ENCODE results near the gene SLC4A11. TPM values are rescaled to one million over a fixed set of nuclear protein-coding genes. Genes with fewer than 3 reads are reported as not detected.

SLC4A11 gene
- total and polyA plus RNA-seq, 2 experiments from 2014 or later: 14.8 to 17.1 TPM

DNA sequence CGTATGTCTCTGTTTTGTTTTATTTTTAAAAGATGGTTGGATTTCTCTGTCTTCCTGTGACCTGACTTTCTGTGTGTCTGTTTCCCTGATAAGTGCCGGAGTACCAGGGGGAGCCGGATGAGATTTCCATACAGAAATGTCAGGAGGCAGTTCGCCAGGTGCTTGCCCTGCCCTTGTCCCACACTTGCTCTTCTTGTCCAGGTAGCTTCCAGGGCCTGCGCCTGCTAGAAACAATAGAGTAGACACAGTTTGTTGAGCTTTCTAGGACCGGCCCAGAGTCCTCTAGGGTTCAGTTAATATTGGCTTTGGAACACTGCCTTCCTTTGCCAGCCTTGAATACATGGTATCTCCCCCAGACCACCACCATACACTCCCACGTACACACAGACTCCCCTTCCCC lies 25.8 kb downstream of the SLC4A11 start:
- peaks cover 7% of the 10 kb centered on the region; the same call in 1 of the 2 replicates for H3K36me3 ChIP-seq (ENCODE audit: insufficient read depth)
- no peak for ATAC-seq

More for the DNA sequence above, 25.8 kb downstream of the SLC4A11 start:
- 0 out of 2 replicates have a peak, but pooled peaks cover 8% of the 10 kb centered on the region for H3K4me1 ChIP-seq (ENCODE audit: insufficient read depth)
- DNase-seq (ENCODE audit: low spot score): no peak
- H3K27ac Mint-ChIP-seq: no peak overlapping the region
- H3K27me3 Mint-ChIP-seq (ENCODE audit: insufficient read depth, low read depth, poor library complexity): peaks cover 4% of the 10 kb centered on the region
- H3K4me3 Mint-ChIP-seq: no peak overlapping the region
- TF ChIP-seq JUNB (IDR thresholded peaks at IDR 0.05; ENCODE audit: unreplicated experiment) (no peak), POLR2AphosphoS5 (IDR thresholded peaks at IDR 0.05; ENCODE audit: low read depth) (no peak), ZNF114 (CRISPR knock-in tag; IDR thresholded peaks at IDR 0.05) (no peak), CREB1 (CRISPR knock-in tag; IDR thresholded peaks at IDR 0.05; ENCODE audit: low read depth) (no peak), ZNF331 (CRISPR knock-in tag; IDR thresholded peaks at IDR 0.05; ENCODE audit: low read depth) (no peak), EZH2phosphoT487 (IDR thresholded peaks at IDR 0.05; ENCODE audit: unreplicated experiment) (no peak), NANOG (IDR thresholded peaks at IDR 0.05; ENCODE audit: borderline replicate concordance) (no peak), STAT1 (IDR thresholded peaks at IDR 0.05; ENCODE audit: unreplicated experiment) (no peak), EZH2 (IDR thresholded peaks at IDR 0.05; ENCODE audit: low read depth, unreplicated experiment) (no peak)
- TF ChIP-seq, protein P1, sequence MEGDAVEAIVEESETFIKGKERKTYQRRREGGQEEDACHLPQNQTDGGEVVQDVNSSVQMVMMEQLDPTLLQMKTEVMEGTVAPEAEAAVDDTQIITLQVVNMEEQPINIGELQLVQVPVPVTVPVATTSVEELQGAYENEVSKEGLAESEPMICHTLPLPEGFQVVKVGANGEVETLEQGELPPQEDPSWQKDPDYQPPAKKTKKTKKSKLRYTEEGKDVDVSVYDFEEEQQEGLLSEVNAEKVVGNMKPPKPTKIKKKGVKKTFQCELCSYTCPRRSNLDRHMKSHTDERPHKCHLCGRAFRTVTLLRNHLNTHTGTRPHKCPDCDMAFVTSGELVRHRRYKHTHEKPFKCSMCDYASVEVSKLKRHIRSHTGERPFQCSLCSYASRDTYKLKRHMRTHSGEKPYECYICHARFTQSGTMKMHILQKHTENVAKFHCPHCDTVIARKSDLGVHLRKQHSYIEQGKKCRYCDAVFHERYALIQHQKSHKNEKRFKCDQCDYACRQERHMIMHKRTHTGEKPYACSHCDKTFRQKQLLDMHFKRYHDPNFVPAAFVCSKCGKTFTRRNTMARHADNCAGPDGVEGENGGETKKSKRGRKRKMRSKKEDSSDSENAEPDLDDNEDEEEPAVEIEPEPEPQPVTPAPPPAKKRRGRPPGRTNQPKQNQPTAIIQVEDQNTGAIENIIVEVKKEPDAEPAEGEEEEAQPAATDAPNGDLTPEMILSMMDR (conservative IDR thresholded peaks at IDR 0.05; ENCODE audit: low read depth in 2 of 2): no peak
- TF ChIP-seq, protein P2, sequence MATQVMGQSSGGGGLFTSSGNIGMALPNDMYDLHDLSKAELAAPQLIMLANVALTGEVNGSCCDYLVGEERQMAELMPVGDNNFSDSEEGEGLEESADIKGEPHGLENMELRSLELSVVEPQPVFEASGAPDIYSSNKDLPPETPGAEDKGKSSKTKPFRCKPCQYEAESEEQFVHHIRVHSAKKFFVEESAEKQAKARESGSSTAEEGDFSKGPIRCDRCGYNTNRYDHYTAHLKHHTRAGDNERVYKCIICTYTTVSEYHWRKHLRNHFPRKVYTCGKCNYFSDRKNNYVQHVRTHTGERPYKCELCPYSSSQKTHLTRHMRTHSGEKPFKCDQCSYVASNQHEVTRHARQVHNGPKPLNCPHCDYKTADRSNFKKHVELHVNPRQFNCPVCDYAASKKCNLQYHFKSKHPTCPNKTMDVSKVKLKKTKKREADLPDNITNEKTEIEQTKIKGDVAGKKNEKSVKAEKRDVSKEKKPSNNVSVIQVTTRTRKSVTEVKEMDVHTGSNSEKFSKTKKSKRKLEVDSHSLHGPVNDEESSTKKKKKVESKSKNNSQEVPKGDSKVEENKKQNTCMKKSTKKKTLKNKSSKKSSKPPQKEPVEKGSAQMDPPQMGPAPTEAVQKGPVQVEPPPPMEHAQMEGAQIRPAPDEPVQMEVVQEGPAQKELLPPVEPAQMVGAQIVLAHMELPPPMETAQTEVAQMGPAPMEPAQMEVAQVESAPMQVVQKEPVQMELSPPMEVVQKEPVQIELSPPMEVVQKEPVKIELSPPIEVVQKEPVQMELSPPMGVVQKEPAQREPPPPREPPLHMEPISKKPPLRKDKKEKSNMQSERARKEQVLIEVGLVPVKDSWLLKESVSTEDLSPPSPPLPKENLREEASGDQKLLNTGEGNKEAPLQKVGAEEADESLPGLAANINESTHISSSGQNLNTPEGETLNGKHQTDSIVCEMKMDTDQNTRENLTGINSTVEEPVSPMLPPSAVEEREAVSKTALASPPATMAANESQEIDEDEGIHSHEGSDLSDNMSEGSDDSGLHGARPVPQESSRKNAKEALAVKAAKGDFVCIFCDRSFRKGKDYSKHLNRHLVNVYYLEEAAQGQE (IDR thresholded peaks at IDR 0.05; ENCODE audit: unreplicated experiment): no peak
- TF ChIP-seq, protein P3, sequence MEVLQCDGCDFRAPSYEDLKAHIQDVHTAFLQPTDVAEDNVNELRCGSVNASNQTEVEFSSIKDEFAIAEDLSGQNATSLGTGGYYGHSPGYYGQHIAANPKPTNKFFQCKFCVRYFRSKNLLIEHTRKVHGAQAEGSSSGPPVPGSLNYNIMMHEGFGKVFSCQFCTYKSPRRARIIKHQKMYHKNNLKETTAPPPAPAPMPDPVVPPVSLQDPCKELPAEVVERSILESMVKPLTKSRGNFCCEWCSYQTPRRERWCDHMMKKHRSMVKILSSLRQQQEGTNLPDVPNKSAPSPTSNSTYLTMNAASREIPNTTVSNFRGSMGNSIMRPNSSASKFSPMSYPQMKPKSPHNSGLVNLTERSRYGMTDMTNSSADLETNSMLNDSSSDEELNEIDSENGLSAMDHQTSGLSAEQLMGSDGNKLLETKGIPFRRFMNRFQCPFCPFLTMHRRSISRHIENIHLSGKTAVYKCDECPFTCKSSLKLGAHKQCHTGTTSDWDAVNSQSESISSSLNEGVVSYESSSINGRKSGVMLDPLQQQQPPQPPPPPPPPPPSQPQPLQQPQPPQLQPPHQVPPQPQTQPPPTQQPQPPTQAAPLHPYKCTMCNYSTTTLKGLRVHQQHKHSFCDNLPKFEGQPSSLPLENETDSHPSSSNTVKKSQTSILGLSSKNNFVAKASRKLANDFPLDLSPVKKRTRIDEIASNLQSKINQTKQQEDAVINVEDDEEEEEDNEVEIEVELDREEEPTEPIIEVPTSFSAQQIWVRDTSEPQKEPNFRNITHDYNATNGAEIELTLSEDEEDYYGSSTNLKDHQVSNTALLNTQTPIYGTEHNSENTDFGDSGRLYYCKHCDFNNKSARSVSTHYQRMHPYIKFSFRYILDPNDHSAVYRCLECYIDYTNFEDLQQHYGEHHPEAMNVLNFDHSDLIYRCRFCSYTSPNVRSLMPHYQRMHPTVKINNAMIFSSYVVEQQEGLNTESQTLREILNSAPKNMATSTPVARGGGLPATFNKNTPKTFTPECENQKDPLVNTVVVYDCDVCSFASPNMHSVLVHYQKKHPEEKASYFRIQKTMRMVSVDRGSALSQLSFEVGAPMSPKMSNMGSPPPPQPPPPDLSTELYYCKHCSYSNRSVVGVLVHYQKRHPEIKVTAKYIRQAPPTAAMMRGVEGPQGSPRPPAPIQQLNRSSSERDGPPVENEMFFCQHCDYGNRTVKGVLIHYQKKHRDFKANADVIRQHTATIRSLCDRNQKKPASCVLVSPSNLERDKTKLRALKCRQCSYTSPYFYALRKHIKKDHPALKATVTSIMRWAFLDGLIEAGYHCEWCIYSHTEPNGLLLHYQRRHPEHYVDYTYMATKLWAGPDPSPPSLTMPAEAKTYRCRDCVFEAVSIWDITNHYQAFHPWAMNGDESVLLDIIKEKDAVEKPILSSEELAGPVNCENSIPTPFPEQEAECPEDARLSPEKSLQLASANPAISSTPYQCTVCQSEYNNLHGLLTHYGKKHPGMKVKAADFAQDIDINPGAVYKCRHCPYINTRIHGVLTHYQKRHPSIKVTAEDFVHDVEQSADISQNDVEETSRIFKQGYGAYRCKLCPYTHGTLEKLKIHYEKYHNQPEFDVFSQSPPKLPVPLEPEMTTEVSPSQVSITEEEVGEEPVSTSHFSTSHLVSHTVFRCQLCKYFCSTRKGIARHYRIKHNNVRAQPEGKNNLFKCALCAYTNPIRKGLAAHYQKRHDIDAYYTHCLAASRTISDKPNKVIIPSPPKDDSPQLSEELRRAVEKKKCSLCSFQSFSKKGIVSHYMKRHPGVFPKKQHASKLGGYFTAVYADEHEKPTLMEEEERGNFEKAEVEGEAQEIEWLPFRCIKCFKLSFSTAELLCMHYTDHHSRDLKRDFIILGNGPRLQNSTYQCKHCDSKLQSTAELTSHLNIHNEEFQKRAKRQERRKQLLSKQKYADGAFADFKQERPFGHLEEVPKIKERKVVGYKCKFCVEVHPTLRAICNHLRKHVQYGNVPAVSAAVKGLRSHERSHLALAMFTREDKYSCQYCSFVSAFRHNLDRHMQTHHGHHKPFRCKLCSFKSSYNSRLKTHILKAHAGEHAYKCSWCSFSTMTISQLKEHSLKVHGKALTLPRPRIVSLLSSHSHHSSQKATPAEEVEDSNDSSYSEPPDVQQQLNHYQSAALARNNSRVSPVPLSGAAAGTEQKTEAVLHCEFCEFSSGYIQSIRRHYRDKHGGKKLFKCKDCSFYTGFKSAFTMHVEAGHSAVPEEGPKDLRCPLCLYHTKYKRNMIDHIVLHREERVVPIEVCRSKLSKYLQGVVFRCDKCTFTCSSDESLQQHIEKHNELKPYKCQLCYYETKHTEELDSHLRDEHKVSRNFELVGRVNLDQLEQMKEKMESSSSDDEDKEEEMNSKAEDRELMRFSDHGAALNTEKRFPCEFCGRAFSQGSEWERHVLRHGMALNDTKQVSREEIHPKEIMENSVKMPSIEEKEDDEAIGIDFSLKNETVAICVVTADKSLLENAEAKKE (CRISPR knock-in tag; IDR thresholded peaks at IDR 0.05): no peak
- TF ChIP-seq, protein P4, sequence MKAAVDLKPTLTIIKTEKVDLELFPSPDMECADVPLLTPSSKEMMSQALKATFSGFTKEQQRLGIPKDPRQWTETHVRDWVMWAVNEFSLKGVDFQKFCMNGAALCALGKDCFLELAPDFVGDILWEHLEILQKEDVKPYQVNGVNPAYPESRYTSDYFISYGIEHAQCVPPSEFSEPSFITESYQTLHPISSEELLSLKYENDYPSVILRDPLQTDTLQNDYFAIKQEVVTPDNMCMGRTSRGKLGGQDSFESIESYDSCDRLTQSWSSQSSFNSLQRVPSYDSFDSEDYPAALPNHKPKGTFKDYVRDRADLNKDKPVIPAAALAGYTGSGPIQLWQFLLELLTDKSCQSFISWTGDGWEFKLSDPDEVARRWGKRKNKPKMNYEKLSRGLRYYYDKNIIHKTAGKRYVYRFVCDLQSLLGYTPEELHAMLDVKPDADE (IDR thresholded peaks at IDR 0.05): no peak
- no peak overlapping the region for H2AFZ ChIP-seq
- peaks cover 28% of the 10 kb centered on the region for H3K79me2 ChIP-seq (replicated peaks; ENCODE audit: insufficient read depth)
- H3K4me1 Mint-ChIP-seq: peaks cover 4% of the 10 kb centered on the region; the same call in 1 of the 3 replicates
- peaks cover 18% of the 10 kb centered on the region for H4K20me1 ChIP-seq (replicated peaks; ENCODE audit: insufficient read depth)
- no peak overlapping the region for H3K4me2 ChIP-seq
- no peaks in the 10 kb centered on the region for H3K9me2 ChIP-seq (ENCODE audit: insufficient read depth)
- no peaks in the 10 kb centered on the region for H3K9me3 Mint-ChIP-seq
- H3F3A ChIP-seq (replicated peaks; ENCODE audit: low read depth): peaks cover 7% of the 10 kb centered on the region; the same call in 1 of the 2 replicates
- H3K27me3 ChIP-seq (ENCODE audit: insufficient read depth): no peaks in the 10 kb centered on the region
- peaks cover 32% of the 10 kb centered on the region for H3K36me3 Mint-ChIP-seq (ENCODE audit: low read depth)
- no peak overlapping the region for H3K27ac ChIP-seq (ENCODE audit: low read depth)
- no peak overlapping the region for H3K4me3 ChIP-seq

Data from GM23338 (cell line).